NT2/D1 (cell line): Measurements from ENCODE around the gene RPS6KA2.

Source experiments
- SUZ12 ChIP-seq: IDR thresholded peaks from 2 replicates; pipeline ENCODE4 v1.6.1; 2011; ENCODE audit not compliant: insufficient read length, insufficient read depth; ENCODE audit errors: extremely low read depth
- YY1 ChIP-seq: IDR thresholded peaks from 2 replicates; pipeline ENCODE4 v1.6.1; 2011; ENCODE audit not compliant: insufficient read length, insufficient read depth
- ZNF274 ChIP-seq: IDR thresholded peaks from 2 replicates; pipeline ENCODE4 v1.6.1; 2011; ENCODE audit warnings: mild to moderate bottlenecking, low read depth, low read length

DNA sequence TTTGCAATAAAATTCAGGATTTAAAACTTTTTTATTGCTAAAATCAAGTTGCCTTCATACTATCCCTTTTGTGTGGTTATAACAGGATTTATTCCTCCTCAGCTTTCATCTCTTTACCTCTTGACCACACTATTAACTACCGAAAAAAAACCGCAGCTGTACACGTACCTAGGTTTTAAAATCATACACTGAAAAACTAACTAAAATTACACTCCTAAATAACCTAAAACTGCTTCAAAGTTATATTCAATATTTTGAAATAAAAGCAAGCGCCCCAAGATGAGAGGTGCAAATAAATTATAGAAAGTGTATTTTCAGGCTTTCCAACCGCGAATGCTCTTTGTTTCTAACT lies 245.7 kb downstream of the RPS6KA2 start:
- TF ChIP-seq ZNF274 (no peak), YY1 (no peak), SUZ12 (no peak)
